OCI-LY1 (cell line): ENCODE measurements around the gene CTSS.

Experiments used
- H2AFZ ChIP-seq: fragments of 200-600 bp; sonication (generic), shearing (Covaris generic); 2 replicates; pipeline ENCODE4 v1.6.0; 2014; ENCODE audit warnings: antibody characterized with exemption, mild to moderate bottlenecking, low read length
- H3F3A ChIP-seq: fragments of 200-600 bp; sonication (generic), shearing (Covaris generic); 2 replicates; pipeline ENCODE4 v1.6.0; 2014; ENCODE audit warnings: mild to moderate bottlenecking, antibody characterized with exemption, low read length, moderate library complexity; ENCODE audit not compliant: insufficient read depth
- H3K27ac ChIP-seq: fragments of 200-600 bp; sonication (generic); 2 replicates; pipeline ENCODE4 v1.5.1; 2014; ENCODE audit warnings: low read length, mixed run types, mild to moderate bottlenecking, low read depth; ENCODE audit not compliant: poor library complexity, severe bottlenecking
- H3K27me3 ChIP-seq: fragments of 200-600 bp; sonication (generic); 2 replicates; pipeline ENCODE4 v1.6.0; 2014; ENCODE audit warnings: antibody characterized with exemption, mild to moderate bottlenecking, low read length, moderate library complexity; ENCODE audit not compliant: insufficient read depth
- H3K36me3 ChIP-seq: fragments of 200-600 bp; sonication (generic); 2 replicates; pipeline ENCODE4 v1.6.1; 2014; ENCODE audit warnings: mild to moderate bottlenecking, antibody characterized with exemption, low read length, moderate library complexity, mixed read lengths; ENCODE audit not compliant: insufficient read depth
- H3K4me1 ChIP-seq: fragments of 200-600 bp; sonication (generic); 2 replicates; pipeline ENCODE4 v1.5.1; 2014; ENCODE audit warnings: mild to moderate bottlenecking, low read length, moderate library complexity; ENCODE audit not compliant: insufficient read depth, severe bottlenecking
- H3K4me2 ChIP-seq: fragments of 200-600 bp; sonication (generic), shearing (Covaris generic); 2 replicates; pipeline ENCODE4 v1.6.1; 2014; ENCODE audit warnings: low read length
- H3K4me3 ChIP-seq: fragments of 200-600 bp; sonication (generic); 2 replicates; pipeline ENCODE4 v1.5.1; 2014; ENCODE audit warnings: low read length, low read depth, mild to moderate bottlenecking, mixed read lengths; ENCODE audit not compliant: poor library complexity, severe bottlenecking
- H3K79me2 ChIP-seq: fragments of 200-600 bp; shearing (Covaris generic); 2 replicates; pipeline ENCODE4 v1.6.1; 2016; ENCODE audit warnings: mixed run types, low read length, mixed read lengths; ENCODE audit not compliant: insufficient read depth
- H3K9ac ChIP-seq: fragments of 200-600 bp; sonication (generic), shearing (Covaris generic); 2 replicates; pipeline ENCODE4 v1.6.1; 2014; ENCODE audit warnings: mild to moderate bottlenecking, low read length, mixed read lengths
- H3K9me2 ChIP-seq: fragments of 200-600 bp; sonication (generic), shearing (Covaris generic); 2 replicates; pipeline ENCODE4 v1.6.1; 2014; ENCODE audit warnings: low read depth, mild to moderate bottlenecking, low read length, mixed read lengths
- H3K9me3 ChIP-seq: fragments of 200-600 bp; shearing (Covaris generic); 2 replicates; pipeline ENCODE4 v1.6.1; 2014; ENCODE audit warnings: low read length, mixed read lengths
- H4K20me1 ChIP-seq: fragments of 200-600 bp; sonication (generic), shearing (Covaris generic); 2 replicates; pipeline ENCODE4 v1.6.0; 2016; ENCODE audit warnings: mild to moderate bottlenecking, low read length; ENCODE audit not compliant: insufficient read depth
- CTCF ChIP-seq: fragments of 200-600 bp; sonication (generic), shearing (Covaris generic); IDR thresholded peaks from 2 replicates; pipeline ENCODE4 v1.5.1; 2017; ENCODE audit warnings: mild to moderate bottlenecking, antibody characterized with exemption, low read length, moderate library complexity, mixed read lengths
- EZH2 ChIP-seq: fragments of 200-600 bp; sonication (generic), shearing (Covaris generic); IDR thresholded peaks from 2 replicates; pipeline ENCODE4 v1.8.0; 2017; ENCODE audit warnings: borderline replicate concordance, mixed run types, mild to moderate bottlenecking, antibody characterized with exemption, low read length, moderate library complexity, mixed read lengths

Gene CTSS

GRCh38 chr1:150787455-150787854, 21.9 kb upstream of the CTSS start:
- H3F3A ChIP-seq, result no peaks in the 10 kb centered on the region
- no peak overlapping the region for H3K9ac ChIP-seq
- TF ChIP-seq EZH2 (no peak), CTCF (no peak)
- peaks cover 6% of the 10 kb centered on the region for H3K4me1 ChIP-seq
- no peaks in the 10 kb centered on the region for H3K79me2 ChIP-seq
- no peak overlapping the region for H3K4me3 ChIP-seq
- H4K20me1 ChIP-seq, result no peaks in the 10 kb centered on the region
- H3K4me2 ChIP-seq, result no peak overlapping the region
- H3K27ac ChIP-seq, result no peak overlapping the region
- H2AFZ ChIP-seq, result no peak overlapping the region
- no peaks in the 10 kb centered on the region for H3K9me3 ChIP-seq
- no peaks in the 10 kb centered on the region for H3K27me3 ChIP-seq
- H3K9me2 ChIP-seq, result no peaks in the 10 kb centered on the region
- H3K36me3 ChIP-seq, result no peaks in the 10 kb centered on the region

DNA sequence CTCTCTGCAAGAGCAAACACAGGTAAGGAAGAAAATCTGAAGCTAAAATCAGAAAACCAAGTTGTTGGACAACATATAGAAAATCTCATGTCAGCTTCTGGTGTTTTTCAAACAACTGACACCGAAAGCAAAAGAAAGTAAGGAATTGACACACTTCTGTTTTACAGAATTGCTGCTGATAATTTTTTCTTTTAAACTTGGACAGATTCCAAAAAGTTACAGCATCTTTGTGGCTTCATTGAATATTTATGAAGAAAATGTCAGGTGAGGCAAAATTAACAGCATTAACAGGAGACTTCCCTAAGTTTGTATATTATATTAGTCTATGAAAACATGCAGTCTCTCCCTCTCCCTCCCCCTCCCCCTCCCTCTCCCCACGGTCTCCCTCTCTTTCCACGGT, 14.9 kb upstream of the CTSS start:
- Histone ChIP-seq H3K27me3 (no peaks in the 10 kb centered on the region), H4K20me1 (no peaks in the 10 kb centered on the region), H2AFZ (no peak overlapping the region), H3K36me3 (no peaks in the 10 kb centered on the region), H3K27ac (no peak overlapping the region), H3K4me2 (no peak overlapping the region), H3F3A (no peaks in the 10 kb centered on the region), H3K9ac (no peak overlapping the region), H3K4me3 (no peak overlapping the region), H3K9me3 (no peaks in the 10 kb centered on the region), H3K9me2 (no peaks in the 10 kb centered on the region), H3K4me1 (no peaks in the 10 kb centered on the region), H3K79me2 (no peaks in the 10 kb centered on the region)
- TF ChIP-seq CTCF (no peak), EZH2 (no peak)

DNA sequence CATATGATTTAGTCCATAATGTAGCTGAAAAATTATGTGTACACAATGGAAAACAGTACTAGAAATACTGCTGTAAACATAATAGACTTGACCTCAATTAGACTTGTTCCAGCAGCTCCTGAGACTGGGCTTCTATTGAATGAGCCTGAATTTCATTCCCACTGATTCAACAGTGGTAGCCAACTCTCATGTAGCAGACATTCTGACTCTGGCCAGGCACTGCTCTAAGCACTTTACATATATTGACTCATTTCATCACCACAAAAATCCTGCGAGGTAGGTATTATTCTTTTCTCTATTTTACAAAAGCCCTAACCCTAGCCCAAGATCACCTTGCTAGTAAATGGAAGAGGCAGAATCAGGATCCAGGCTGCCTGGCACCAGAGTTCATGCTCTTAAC, 12.8 kb upstream of the CTSS start:
- H3K4me3 ChIP-seq, result no peak overlapping the region
- H4K20me1 ChIP-seq, result no peaks in the 10 kb centered on the region
- H3K4me2 ChIP-seq, result no peak overlapping the region
- H3K36me3 ChIP-seq, result no peaks in the 10 kb centered on the region
- no peaks in the 10 kb centered on the region for H3K27me3 ChIP-seq
- H3K9ac ChIP-seq, result no peak overlapping the region
- no peaks in the 10 kb centered on the region for H3K9me2 ChIP-seq
- no peaks in the 10 kb centered on the region for H3K79me2 ChIP-seq
- H3K27ac ChIP-seq, result no peak overlapping the region
- H3K4me1 ChIP-seq, result no peaks in the 10 kb centered on the region
- no peak for TF ChIP-seq EZH2
- no peak for TF ChIP-seq CTCF
- H3F3A ChIP-seq, result no peaks in the 10 kb centered on the region
- H2AFZ ChIP-seq, result no peak overlapping the region
- no peaks in the 10 kb centered on the region for H3K9me3 ChIP-seq
